ENCODE measurements around the gene PRICKLE2. TPM values are rescaled to one million over a fixed set of nuclear protein-coding genes. Genes with fewer than 3 reads are reported as not detected.

The PRICKLE2 gene
- total RNA-seq, 1 experiment from 2014 or later, result 3.2 TPM

DNA sequence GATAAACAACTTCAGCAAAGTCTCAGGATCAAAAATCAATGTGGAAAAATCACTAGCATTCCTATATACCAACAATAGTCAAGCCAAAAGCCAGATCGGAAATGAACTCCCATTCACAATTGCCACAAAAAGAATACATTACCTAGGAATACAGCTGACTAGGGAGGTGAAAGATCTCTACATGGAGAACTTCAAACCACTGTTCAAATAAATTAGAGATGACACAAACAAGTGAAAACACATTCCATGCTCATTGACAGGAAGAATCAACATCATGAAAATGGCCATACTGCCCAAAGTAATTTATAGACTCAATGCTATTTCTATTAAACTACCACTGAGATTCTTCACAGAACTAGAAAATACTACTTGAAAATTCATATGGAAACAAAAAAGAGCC lies 107.8 kb downstream of the PRICKLE2 start:
- Histone ChIP-seq H3K27ac (ENCODE audit: insufficient read length, low read depth, low read length) (no peak overlapping the region), H3K4me1 (ENCODE audit: insufficient read depth, low read length) (no peaks in the 10 kb centered on the region), H3T11ph (ENCODE audit: low read length) (no peak overlapping the region), H2BK12ac (ENCODE audit: insufficient read length, low read depth, low read length) (no peak overlapping the region), H2BK20ac (ENCODE audit: low read depth, low read length, poor library complexity, severe bottlenecking) (no peak overlapping the region), H3K23ac (ENCODE audit: insufficient read length, low read depth, low read length) (no peak overlapping the region), H4K8ac (replicated peaks; ENCODE audit: insufficient read length, low read depth, low read length) (no peak overlapping the region), H3K14ac (ENCODE audit: insufficient read depth, low read length) (no peak overlapping the region), H2AK5ac (ENCODE audit: insufficient read length, low read length) (no peak overlapping the region), H3K9me3 (ENCODE audit: control insufficient read depth, low read depth, low read length) (no peaks in the 10 kb centered on the region), H4K20me1 (ENCODE audit: control insufficient read depth, insufficient read depth, insufficient read length) (no peaks in the 10 kb centered on the region), H2BK5ac (ENCODE audit: insufficient read length, low read length) (no peak overlapping the region), H3K79me1 (ENCODE audit: insufficient read depth, low read depth, low read length, poor library complexity, severe bottlenecking) (no peaks in the 10 kb centered on the region), H3K18ac (ENCODE audit: insufficient read length, low read depth, low read length) (no peak overlapping the region), H3K56ac (ENCODE audit: insufficient read length, low read depth, low read length) (no peak overlapping the region), H2BK120ac (ENCODE audit: low read depth, low read length, poor library complexity, severe bottlenecking) (no peak overlapping the region), H3K4me2 (ENCODE audit: insufficient read depth, insufficient read length, low read length) (no peak overlapping the region), H4K91ac (ENCODE audit: insufficient read length, low read depth, low read length) (no peak overlapping the region), H2BK15ac (ENCODE audit: low read depth, low read length) (no peak overlapping the region), H3K27me3 (ENCODE audit: insufficient read depth, low read length) (no peaks in the 10 kb centered on the region), H3K9ac (ENCODE audit: extremely low read depth, insufficient read length, low read length) (no peak overlapping the region), H3K79me2 (ENCODE audit: insufficient read depth, low read length) (no peaks in the 10 kb centered on the region), H2AFZ (ENCODE audit: low read length) (no peak overlapping the region), H3K23me2 (ENCODE audit: insufficient read length, low read depth, low read length, poor library complexity, severe bottlenecking) (no peaks in the 10 kb centered on the region), H3K4ac (ENCODE audit: low read depth, low read length) (no peak overlapping the region), H4K5ac (ENCODE audit: insufficient read length, low read depth, low read length) (no peak overlapping the region)
- Mint-ChIP-seq H3K36me3 (ENCODE audit: insufficient read depth in 1 of 3, low read depth in 3 of 3) (peaks cover 3 to 28% (median 17%) of the 10 kb centered on the region in 3 experiments), H3K27me3 (ENCODE audit: low read depth) (peaks cover 2% of the 10 kb centered on the region), H3K4me1 (peaks cover 0 to 10% of the 10 kb centered on the region in 2 experiments; a peak in 2 of 4 replicates), H3K27ac (no peak overlapping the region), H3K4me3 (no peak overlapping the region), H3K9me3 (peaks cover 21 to 25% of the 10 kb centered on the region in 2 experiments)
- no peak for DNase-seq
- WGBS (ENCODE audit: extremely low coverage, insufficient read length, low lambda C conversion rate), result no CpG with 5 or more reads among the region's 1 CpG
- TF ChIP-seq, protein P1, sequence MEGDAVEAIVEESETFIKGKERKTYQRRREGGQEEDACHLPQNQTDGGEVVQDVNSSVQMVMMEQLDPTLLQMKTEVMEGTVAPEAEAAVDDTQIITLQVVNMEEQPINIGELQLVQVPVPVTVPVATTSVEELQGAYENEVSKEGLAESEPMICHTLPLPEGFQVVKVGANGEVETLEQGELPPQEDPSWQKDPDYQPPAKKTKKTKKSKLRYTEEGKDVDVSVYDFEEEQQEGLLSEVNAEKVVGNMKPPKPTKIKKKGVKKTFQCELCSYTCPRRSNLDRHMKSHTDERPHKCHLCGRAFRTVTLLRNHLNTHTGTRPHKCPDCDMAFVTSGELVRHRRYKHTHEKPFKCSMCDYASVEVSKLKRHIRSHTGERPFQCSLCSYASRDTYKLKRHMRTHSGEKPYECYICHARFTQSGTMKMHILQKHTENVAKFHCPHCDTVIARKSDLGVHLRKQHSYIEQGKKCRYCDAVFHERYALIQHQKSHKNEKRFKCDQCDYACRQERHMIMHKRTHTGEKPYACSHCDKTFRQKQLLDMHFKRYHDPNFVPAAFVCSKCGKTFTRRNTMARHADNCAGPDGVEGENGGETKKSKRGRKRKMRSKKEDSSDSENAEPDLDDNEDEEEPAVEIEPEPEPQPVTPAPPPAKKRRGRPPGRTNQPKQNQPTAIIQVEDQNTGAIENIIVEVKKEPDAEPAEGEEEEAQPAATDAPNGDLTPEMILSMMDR (conservative IDR thresholded peaks at IDR 0.05), result no peak
